AG08396 (cell line): ENCODE results near the gene CXCL3.

ENCODE experiments used
- DNase-seq: peaks from one replicate; pipeline ENCODE4 v3.0.0; 2012; ENCODE audit warnings: low spot score, mixed read lengths

The CXCL3 gene

GRCh38 chr4:74013264-74013663 is 25.2 kb downstream of the CXCL3 start:
- no peak for DNase-seq

- no peak for DNase-seq
These were observed 26.4 kb downstream of the CXCL3 start for GRCh38 chr4:74012130-74012529.

GRCh38 chr4:74009307-74009706 is 29.2 kb downstream of the CXCL3 start:
- no peak for DNase-seq

GRCh38 chr4:74006009-74006476 is 32.4 kb downstream of the CXCL3 start:
- no peak for DNase-seq

- DNase-seq, result no peak
These were observed 33.0 kb downstream of the CXCL3 start for GRCh38 chr4:74005528-74005927.

- no peak for DNase-seq
These were observed 33.8 kb downstream of the CXCL3 start for GRCh38 chr4:74004668-74005067.

GRCh38 chr4:74000301-74000700 is 38.2 kb downstream of the CXCL3 start:
- no peak for DNase-seq

- DNase-seq, result peak; percentile 15
These were observed 40.2 kb downstream of the CXCL3 start, which contains the start of gene CXCL5 for GRCh38 chr4:73998040-73999011. CXCL5 (minus strand) TSS chr4:73998677; CDS start chr4:73998581, 96 bp downstream.

GRCh38 chr4:73992050-73992449 is 46.4 kb downstream of the CXCL3 start:
- no peak for DNase-seq

- DNase-seq, result no peak
These were observed 46.8 kb downstream of the CXCL3 start for GRCh38 chr4:73991742-73992000.

GRCh38 chr4:73990988-73991741 is 47.3 kb downstream of the CXCL3 start:
- no peak for DNase-seq

- DNase-seq, result no peak
These were observed 48.6 kb downstream of the CXCL3 start for GRCh38 chr4:73989928-73990327.

GRCh38 chr4:73989031-73989430 is 49.5 kb downstream of the CXCL3 start:
- DNase-seq, result no peak

- no peak for DNase-seq
These were observed 50.4 kb downstream of the CXCL3 start, which contains the start of gene PPBP for GRCh38 chr4:73988061-73988460. PPBP (minus strand) TSS chr4:73988190; CDS start chr4:73988103, 87 bp downstream.
